Activated CD8-positive, alpha-beta T cell treated with anti-CD3 and anti-CD28 coated beads for 36 hours (primary cell): ENCODE data around the gene ITGAX. TPM values are rescaled to one million over a fixed set of nuclear protein-coding genes. Genes with fewer than 3 reads are reported as not detected.

Source experiments
- ATAC-seq: fragments of 200-7000 bp; cut with Tn5 transposase; one replicate; pipeline ENCODE4 v1.10.0; 2021; ENCODE audit warnings: mild to moderate bottlenecking, moderate library complexity
- CTCF ChIA-PET: fragments of 350-600 bp; sonication (Branson Sonifier 250); formaldehyde crosslinking; loops from one replicate; lab custom pipeline; 2021; ENCODE audit warnings: antibody characterized with exemption; lab: Charles Lee
- POLR2A ChIA-PET: fragments of 350-600 bp; sonication (Branson Sonifier 250); formaldehyde crosslinking; loops from one replicate; lab custom pipeline; 2021; ENCODE audit warnings: antibody characterized with exemption; lab: Charles Lee
- DNase-seq: peaks from one replicate; pipeline ENCODE4 v3.0.0-alpha.2; 2020
- H3K27ac Mint-ChIP-seq: one replicate; pipeline ENCODE4 v1.8.0; 2021; ENCODE audit warnings: mild to moderate bottlenecking, mixed read lengths
- H3K27me3 Mint-ChIP-seq: one replicate; pipeline ENCODE4 v1.8.0; 2021; ENCODE audit warnings: mixed read lengths
- H3K36me3 Mint-ChIP-seq: one replicate; pipeline ENCODE4 v1.8.0; 2021; ENCODE audit warnings: low read depth, mixed read lengths
- H3K4me1 Mint-ChIP-seq: one replicate; pipeline ENCODE4 v1.8.0; 2021; ENCODE audit warnings: low read depth, mixed read lengths
- H3K4me3 Mint-ChIP-seq: one replicate; pipeline ENCODE4 v1.8.0; 2021; ENCODE audit warnings: mild to moderate bottlenecking, moderate library complexity, mixed read lengths
- H3K9me3 Mint-ChIP-seq: one replicate; pipeline ENCODE4 v1.8.0; 2021; ENCODE audit warnings: mixed read lengths
- CTCF ChIP-seq: fragments of 200-600 bp; IDR thresholded peaks from one replicate; pipeline ENCODE4 v1.8.0; 2022; ENCODE audit warnings: antibody characterized with exemption, mild to moderate bottlenecking
- intact Hi-C: fragments of 100-400 bp; cut with micrococcal nuclease; formaldehyde crosslinking; loops from one replicate; pipeline ENCODE4 v1.10.0; 2022
- total RNA-seq, 2 experiments: library from RNA; stranded (reverse); gene quantifications; one replicate each; pipeline ENCODE4 v1.2.3, GENCODE V29; 2021

Gene ITGAX
- total RNA-seq, 2 experiments from 2014 or later, result 4.4 to 5.4 TPM

- ChIA-PET POLR2A (interaction anchor here (0.8 to 1.9 kb wide), 5 partner anchors 11 to 206 kb away, joined by 3 to 7 read pairs (median 3); partner anchors contain the start of gene FUS), CTCF (interaction anchor here (0.9 to 1.6 kb wide), 5 partner anchors 14 to 482 kb away, joined by 3 to 5 read pairs (median 3); partner anchors contain the start of gene ZNF843)
- peaks cover 25% of the 10 kb centered on the region for H3K4me1 Mint-ChIP-seq
- H3K36me3 Mint-ChIP-seq, result no peaks in the 10 kb centered on the region
- peaks cover 9% of the 10 kb centered on the region for H3K27me3 Mint-ChIP-seq
- intact Hi-C loops, result loop anchor here (10.0 kb wide), 2 partner anchors 58 to 122 kb away; partner anchors contain the start of gene ZNF843
- TF ChIP-seq CTCF, result no peak
- ATAC-seq (peak; percentile 92), DNase-seq (peak; percentile 56)
- peak overlapping the region; percentile 15 for H3K27ac Mint-ChIP-seq
- H3K4me3 Mint-ChIP-seq, result no peak overlapping the region
- H3K9me3 Mint-ChIP-seq, result no peaks in the 10 kb centered on the region
These were observed 31.4 kb downstream of the ITGAX start for GRCh38 chr16:31386157-31386984.

GRCh38 chr16:31388535-31388934, 33.6 kb downstream of the ITGAX start:
- DNase-seq (no peak), ATAC-seq (no peak)
- H3K9me3 Mint-ChIP-seq, result no peaks in the 10 kb centered on the region
- intact Hi-C loops, result loop anchor here (10.0 kb wide), 2 partner anchors 56 to 124 kb away; partner anchors contain the start of gene ZNF843
- peaks cover 9% of the 10 kb centered on the region for H3K27me3 Mint-ChIP-seq
- TF ChIP-seq CTCF, result no peak
- no peak overlapping the region for H3K4me3 Mint-ChIP-seq
- no peaks in the 10 kb centered on the region for H3K36me3 Mint-ChIP-seq
- H3K4me1 Mint-ChIP-seq, result peaks cover 21% of the 10 kb centered on the region
- POLR2A ChIA-PET, result interaction anchor here (0.6 to 1.0 kb wide), 2 partner anchors 193 to 209 kb away, joined by 3 read pairs; partner anchors contain the start of gene FUS
- no peak overlapping the region for H3K27ac Mint-ChIP-seq
- CTCF ChIA-PET, result interaction anchor here (0.6 to 1.9 kb wide), 2 partner anchors 54 to 67 kb away, joined by 3 to 7 read pairs; partner anchors contain the start of gene ZNF843

GRCh38 chr16:31390504-31391041, 35.6 kb downstream of the ITGAX start:
- no peak for ATAC-seq
- no peak for TF ChIP-seq CTCF
- ChIA-PET POLR2A (no interaction called here), CTCF (interaction anchor here (1.0 to 1.6 kb wide), 3 partner anchors 8 to 65 kb away, joined by 3 to 4 read pairs (median 3); no protein-coding TSS in a partner anchor)
- H3K4me1 Mint-ChIP-seq, result peaks cover 18% of the 10 kb centered on the region
- intact Hi-C loops, result no loop called here
- H3K27me3 Mint-ChIP-seq, result peaks cover 9% of the 10 kb centered on the region
- no peak for DNase-seq
- no peaks in the 10 kb centered on the region for H3K36me3 Mint-ChIP-seq
- H3K4me3 Mint-ChIP-seq, result no peak overlapping the region
- no peaks in the 10 kb centered on the region for H3K9me3 Mint-ChIP-seq
- H3K27ac Mint-ChIP-seq, result no peak overlapping the region

- no peaks in the 10 kb centered on the region for H3K36me3 Mint-ChIP-seq
- POLR2A ChIA-PET, result interaction anchor here (0.6 kb wide), 1 partner anchor 37 kb away, joined by 3 read pairs; no protein-coding TSS in a partner anchor
- intact Hi-C loops, result no loop called here
- peaks cover 5% of the 10 kb centered on the region for H3K27me3 Mint-ChIP-seq
- DNase-seq (no peak), ATAC-seq (no peak)
- CTCF ChIA-PET, result interaction anchor here (1.0 kb wide), 1 partner anchor 49 kb away, joined by 3 read pairs; the partner anchor contains the start of gene ZNF843
- no peaks in the 10 kb centered on the region for H3K9me3 Mint-ChIP-seq
- no peaks in the 10 kb centered on the region for H3K4me1 Mint-ChIP-seq
- no peak for TF ChIP-seq CTCF
- no peak within 1 kb of the TSS for H3K4me3 Mint-ChIP-seq
- no peak within 1 kb of the TSS for H3K27ac Mint-ChIP-seq
These were observed 38.1 kb downstream of the ITGAX start, which contains the start of gene ITGAD for GRCh38 chr16:31393056-31393455. Gene ITGAD, plus strand, starts transcription at chr16:31393335. Its CDS starts 26 bp downstream, at chr16:31393361.
